HepG2 (cell line): Measurements from ENCODE around the gene BAG5. TPM values are rescaled to one million over a fixed set of nuclear protein-coding genes. Genes with fewer than 3 reads are reported as not detected.

Source experiments
- ATAC-seq: fragments of 200-7000 bp; cut with Tn5 transposase; 3 replicates; pipeline ENCODE4 v1.9.1; 2020; ENCODE audit warnings: mild to moderate bottlenecking, moderate library complexity
- BruUV-seq: library from RNA; stranded (reverse); fragments of 400-500 nt; replicated peaks from 2 replicates; lab custom pipeline; 2021; lab: Mats Ljungman, UMichigan
- CTCF ChIA-PET: fragments of 300-600 bp; formaldehyde crosslinking; extraction: SDS; loops from one replicate; lab custom pipeline; 2021; ENCODE audit warnings: low total read pairs, inconsistent platforms, low intra/inter-chr PET ratio; lab: Yijun Ruan, JAX
- POLR2A ChIA-PET: fragments of 350-600 bp; sonication (Branson Sonifier 250); formaldehyde crosslinking; loops from one replicate; lab custom pipeline; 2020; ENCODE audit warnings: antibody characterized with exemption, inconsistent platforms; lab: Yijun Ruan, JAX
- DNase-seq: peaks from one replicate; pipeline ENCODE4 v3.0.0-alpha.2; 2015; ENCODE audit warnings: low spot score
- FAIRE-seq: peaks from 3 replicates; lab custom pipeline; 2011; peaks lifted over from hg19 to GRCh38; lab: Jason Lieb, UNC
- H2AFZ ChIP-seq: one replicate; pipeline ENCODE4 v1.6.1; 2011; ENCODE audit warnings: low read length, inconsistent platforms
- H3K27ac ChIP-seq: fragments of 300-600 bp; 3 replicates; pipeline ENCODE4 v1.8.0; 2011; ENCODE audit warnings: mixed run types, mild to moderate bottlenecking, mixed read lengths, low read length, inconsistent platforms; ENCODE audit not compliant: insufficient read depth; ENCODE audit errors: extremely low read length
- H3K27me3 ChIP-seq, 2 experiments: fragments of 200-600 bp in 1 of 2; 2 replicates in 1 of 2; 3 replicates in 1 of 2; pipeline versions ENCODE4 v1.6.0 to v1.8.0; 2011; ENCODE audit warnings: low read length in 2 of 2, mild to moderate bottlenecking in 2 of 2, moderate library complexity in 2 of 2, inconsistent platforms in 1 of 2; ENCODE audit not compliant: insufficient read depth in 2 of 2, control insufficient read depth in 1 of 2
- H3K36me3 ChIP-seq, 2 experiments: fragments of 200-600 bp in 1 of 2; replicated peaks in 1 of 2; 2 replicates in 1 of 2; 3 replicates in 1 of 2; pipeline versions ENCODE4 v1.5.1 to v1.8.0; 2011; ENCODE audit warnings: low read length in 2 of 2, inconsistent platforms in 1 of 2; ENCODE audit not compliant: insufficient read depth in 2 of 2, control insufficient read depth in 1 of 2
- H3K4me1 ChIP-seq: 2 replicates; pipeline ENCODE4 v1.5.1; 2012; ENCODE audit warnings: low read length, inconsistent platforms; ENCODE audit not compliant: insufficient read depth
- H3K4me2 ChIP-seq: 2 replicates; pipeline ENCODE4 v1.6.0; 2011; ENCODE audit warnings: low read depth, low read length, inconsistent platforms
- H3K4me3 ChIP-seq, 3 experiments: fragments of 200-600 bp in 1 of 3; sonication (generic), shearing (Covaris generic) in 1 of 3; replicated peaks in 1 of 3; 2 replicates each; pipeline ENCODE4 v1.5.1; 2011 to 2016; ENCODE audit warnings: low read length in 3 of 3, inconsistent platforms in 2 of 3, low read depth in 2 of 3, mild to moderate bottlenecking in 2 of 3, control low read depth in 1 of 3, mixed read lengths in 1 of 3; ENCODE audit not compliant: insufficient read depth in 1 of 3
- H3K79me2 ChIP-seq: one replicate; pipeline ENCODE4 v1.6.1; 2011; ENCODE audit warnings: low read length, inconsistent platforms; ENCODE audit not compliant: insufficient read depth
- H3K9ac ChIP-seq: 2 replicates; pipeline ENCODE4 v1.6.0; 2011; ENCODE audit warnings: mild to moderate bottlenecking, low read depth, low read length, inconsistent platforms; ENCODE audit not compliant: insufficient read depth
- H3K9me3 ChIP-seq: 2 replicates; pipeline ENCODE4 v1.5.1; 2012; ENCODE audit warnings: mild to moderate bottlenecking, low read length
- H4K20me1 ChIP-seq: 2 replicates; pipeline ENCODE4 v1.6.0; 2011; ENCODE audit warnings: inconsistent platforms, mild to moderate bottlenecking, low read length, moderate library complexity; ENCODE audit not compliant: insufficient read depth
- CENPX ChIP-seq: sonication (generic); formaldehyde crosslinking; IDR thresholded peaks from 2 replicates; pipeline ENCODE4 v1.9.0; 2021; ENCODE audit warnings: mild to moderate bottlenecking, missing genetic modification reagents, moderate library complexity
- HDAC2 ChIP-seq: sonication (generic); formaldehyde crosslinking; IDR thresholded peaks from 2 replicates; pipeline ENCODE4 v1.4.0; 2020; ENCODE audit warnings: missing genetic modification reagents
- HNRNPLL ChIP-seq: fragments of 200-400 bp; formaldehyde crosslinking; IDR thresholded peaks from 2 replicates; pipeline ENCODE4 v1.6.1; 2017; ENCODE audit warnings: mild to moderate bottlenecking, low read depth, low read length; ENCODE audit not compliant: poor library complexity, severe bottlenecking
- MIXL1 ChIP-seq: IDR thresholded peaks from 2 replicates; pipeline ENCODE4 v1.6.1; 2016
- MYC ChIP-seq: sonication (generic); formaldehyde crosslinking; IDR thresholded peaks from 2 replicates; pipeline ENCODE4 v1.9.0; 2021; ENCODE audit warnings: missing genetic modification reagents, borderline replicate concordance
- NFIB ChIP-seq: sonication (generic); formaldehyde crosslinking; IDR thresholded peaks from 2 replicates; pipeline ENCODE4 v1.9.0; 2021; ENCODE audit warnings: missing genetic modification reagents, mild to moderate bottlenecking, borderline replicate concordance
- POLR2G ChIP-seq: fragments of 200-400 bp; formaldehyde crosslinking; IDR thresholded peaks from 2 replicates; pipeline ENCODE4 v1.6.1; 2018; ENCODE audit warnings: mild to moderate bottlenecking, low read depth, low read length, moderate library complexity
- SIN3A ChIP-seq: IDR thresholded peaks from 2 replicates; pipeline ENCODE4 v1.6.1; 2011; ENCODE audit warnings: low read depth, mild to moderate bottlenecking, control low read depth, low read length, borderline replicate concordance
- SOX6 ChIP-seq, 2 experiments: fragments of 450-650 bp in 1 of 2; sonication (generic) in 1 of 2; formaldehyde crosslinking in 1 of 2; IDR thresholded peaks; 2 replicates each; pipeline versions ENCODE4 v1.4.0 to v1.6.1; 2017 to 2020; ENCODE audit warnings: antibody characterized with exemption in 1 of 2, mild to moderate bottlenecking in 1 of 2, missing genetic modification reagents in 1 of 2
- ZC3H13 ChIP-seq: sonication (generic); formaldehyde crosslinking; IDR thresholded peaks from 2 replicates; pipeline ENCODE4 v1.8.1; 2023; ENCODE audit warnings: mild to moderate bottlenecking, missing genetic modification reagents, moderate library complexity
- ZFY ChIP-seq: sonication (generic); formaldehyde crosslinking; IDR thresholded peaks from 2 replicates; pipeline ENCODE4 v1.4.0; 2020; ENCODE audit warnings: missing genetic modification reagents
- ZNF138 ChIP-seq: sonication (generic); formaldehyde crosslinking; IDR thresholded peaks from 2 replicates; pipeline ENCODE4 v1.5.0; 2020; ENCODE audit warnings: mild to moderate bottlenecking, low read depth, missing genetic modification reagents
- ZNF282 ChIP-seq: fragments of 450-650 bp; IDR thresholded peaks from 2 replicates; pipeline ENCODE4 v1.6.1; 2018; ENCODE audit not compliant: partially characterized antibody
- ZNF329 ChIP-seq: sonication (generic); formaldehyde crosslinking; IDR thresholded peaks from 2 replicates; pipeline ENCODE4 v1.9.0; 2021; ENCODE audit warnings: low read depth, mild to moderate bottlenecking, missing genetic modification reagents
- ZNF354B ChIP-seq: sonication (generic); formaldehyde crosslinking; IDR thresholded peaks from 2 replicates; pipeline ENCODE4 v1.8.0; 2022; ENCODE audit warnings: mild to moderate bottlenecking, missing genetic modification reagents
- ZNF703 ChIP-seq: sonication (generic); formaldehyde crosslinking; IDR thresholded peaks from 2 replicates; pipeline ENCODE4 v1.5.1; 2020; ENCODE audit warnings: missing genetic modification reagents, mild to moderate bottlenecking, moderate library complexity, borderline replicate concordance
- WGBS: methylation state at CpG from one replicate; pipeline ENCODE4 v1.1.6; 2017; ENCODE audit warnings: low lambda C conversion rate; 5-methylcytosine and 5-hydroxymethylcytosine counted together
- in situ Hi-C: cut with HindIII; loops from 2 replicates; pipeline ENCODE4 v1.10.0; 2017; ENCODE audit warnings: low pct_unique_long_range_greater_than_20kb; ENCODE audit not compliant: extremely low pct_ligation_motif_present
- intact Hi-C: fragments of 100-400 bp; cut with micrococcal nuclease; formaldehyde crosslinking; loops from one replicate; pipeline ENCODE4 v1.10.0; 2022; ENCODE audit not compliant: unreplicated experiment
- polyA plus RNA-seq, 8 experiments: library from polyadenylated mRNA; depleted of rRNA in 3 of 8; stranded (reverse) in 7 of 8; unstranded in 1 of 8; fragments of >200 nt; fragmentation: Illumina TruSeq in 4 of 8; extraction: Trizol in 4 of 8; gene quantifications; 2 replicates each; pipeline versions ENCODE4 v1.2.1 to v1.2.3, GENCODE V29; 2011 to 2016; ENCODE audit warnings: low read depth in 4 of 8, missing spikeins in 1 of 8, mixed read lengths in 1 of 8; ENCODE audit not compliant: insufficient read depth in 1 of 8
- total RNA-seq, 5 experiments: library from RNA; depleted of rRNA; stranded (reverse); fragments of >200 nt; fragmentation: Illumina TruSeq; extraction: Trizol; gene quantifications; 2 replicates each; pipeline ENCODE4 v1.2.3, GENCODE V29; 2016; ENCODE audit warnings: low read depth in 1 of 5
- TF ChIP-seq, protein P1 (sequence below): sonication (generic); formaldehyde crosslinking; IDR thresholded peaks from 2 replicates; pipeline ENCODE4 v1.8.0; 2022; ENCODE audit warnings: mild to moderate bottlenecking, missing genetic modification reagents, moderate library complexity
- TF ChIP-seq, protein P2 (sequence below): sonication (generic); formaldehyde crosslinking; IDR thresholded peaks from 2 replicates; pipeline ENCODE4 v1.5.0; 2020; ENCODE audit warnings: mild to moderate bottlenecking, missing genetic modification reagents
- TF ChIP-seq, protein P3 (sequence below): sonication (generic); formaldehyde crosslinking; IDR thresholded peaks from 2 replicates; pipeline ENCODE4 v1.4.0; 2020; ENCODE audit warnings: missing genetic modification reagents
- TF ChIP-seq, protein P4 (sequence below): IDR thresholded peaks from 2 replicates; pipeline ENCODE4 v1.6.1; 2016

BAG5 gene
- total and polyA plus RNA-seq, 2 of the 13 experiments (the other 11 are each of a cell fraction or from before 2014, with no cell fraction given): 3.5 to 21.0 TPM

DNA sequence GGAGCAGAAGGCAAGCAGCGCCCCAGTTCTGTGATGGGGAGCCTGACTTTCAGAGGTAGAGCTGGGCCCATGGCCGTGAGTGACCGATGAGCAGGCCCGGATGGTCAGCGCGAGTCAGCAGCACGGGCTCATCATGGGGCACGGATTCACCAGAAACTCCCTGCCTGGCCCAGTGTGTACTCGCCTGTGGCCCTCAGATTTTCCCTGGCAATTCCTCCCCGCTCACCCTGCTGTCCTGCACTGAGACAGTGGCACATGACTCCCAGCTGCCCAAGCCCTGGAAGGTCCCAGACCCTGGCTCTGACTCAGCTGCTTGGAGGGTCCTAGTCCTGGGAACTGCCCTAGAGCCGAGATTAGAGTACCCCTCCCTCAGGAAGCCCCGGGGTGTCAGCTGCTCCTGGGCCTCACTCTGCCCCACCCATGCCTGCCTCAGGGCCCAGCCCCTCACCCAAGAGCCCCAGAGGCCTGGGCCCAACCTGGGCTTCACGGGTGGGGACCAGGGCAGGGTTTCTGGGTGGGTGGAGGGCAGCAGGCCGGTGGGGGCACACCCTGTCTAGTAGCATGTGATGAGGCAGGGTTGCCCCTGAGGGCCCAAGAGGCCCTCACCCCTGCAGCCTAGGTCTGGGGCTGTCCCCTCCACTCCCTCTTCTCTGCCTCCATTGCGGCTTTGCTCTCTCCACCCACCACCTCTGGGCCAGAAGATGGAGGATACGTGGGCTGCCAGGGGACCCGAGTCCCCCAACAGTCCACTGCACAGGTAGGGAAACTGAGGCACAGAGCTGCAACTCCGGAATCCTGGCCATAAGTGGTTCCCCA lies 25.1 kb downstream of the BAG5 start:
- CTCF ChIA-PET: no interaction called here
- POLR2A ChIA-PET: interaction anchor here (1.4 to 6.9 kb wide), 4 partner anchors 8 to 24 kb away, joined by 3 to 37 read pairs (median 8); partner anchors contain the start of genes BAG5, CKB, COA8 and TRMT61A
- no peak overlapping the region for H3K4me3 ChIP-seq
- in situ Hi-C loops: no loop called here
- intact Hi-C loops: no loop called here
- H2AFZ ChIP-seq: no peak overlapping the region
- no peak overlapping the region for H3K9ac ChIP-seq
- H3K4me2 ChIP-seq: no peak overlapping the region
- peaks cover 2 to 18% of the 10 kb centered on the region in 2 experiments; a peak in 2 of 5 replicates for H3K27me3 ChIP-seq
- no TSS peak for BruUV-seq
- ATAC-seq: no peak
- no peaks in the 10 kb centered on the region for H3K9me3 ChIP-seq
- no peaks in the 10 kb centered on the region for H3K79me2 ChIP-seq
- peaks cover 1 to 2% of the 10 kb centered on the region in 2 experiments; a peak in 3 of 5 replicates for H3K36me3 ChIP-seq
- no peak overlapping the region for H3K27ac ChIP-seq
- no peak for FAIRE-seq
- H4K20me1 ChIP-seq: no peaks in the 10 kb centered on the region
- 74% methylated on average over 6 of the region's 18 CpGs for WGBS
- DNase-seq: no peak
- H3K4me1 ChIP-seq: peaks cover 41% of the 10 kb centered on the region
- TF ChIP-seq HDAC2 (CRISPR knock-in tag) (no peak), ZNF329 (CRISPR knock-in tag) (no peak), ZFY (CRISPR knock-in tag) (peak; percentile 13; the same call in 1 of the 2 replicates), SIN3A (no peak), POLR2G (peak; percentile 33), ZNF282 (no peak), ZNF138 (CRISPR knock-in tag) (no peak), ZNF703 (CRISPR knock-in tag) (no peak), HNRNPLL (peak; percentile 17), SOX6 (IDR thresholded peaks at IDR 0.05) (no peak), SOX6 (CRISPR knock-in tag; IDR thresholded peaks at IDR 0.05) (no peak), MYC (no peak), NFIB (CRISPR knock-in tag) (no peak), MIXL1 (CRISPR knock-in tag) (no peak), CENPX (CRISPR knock-in tag) (no peak), ZC3H13 (CRISPR knock-in tag) (0 out of 2 replicates have a peak, but pooled peaks have one; percentile 9), ZNF354B (no peak)
- TF ChIP-seq, protein P1, sequence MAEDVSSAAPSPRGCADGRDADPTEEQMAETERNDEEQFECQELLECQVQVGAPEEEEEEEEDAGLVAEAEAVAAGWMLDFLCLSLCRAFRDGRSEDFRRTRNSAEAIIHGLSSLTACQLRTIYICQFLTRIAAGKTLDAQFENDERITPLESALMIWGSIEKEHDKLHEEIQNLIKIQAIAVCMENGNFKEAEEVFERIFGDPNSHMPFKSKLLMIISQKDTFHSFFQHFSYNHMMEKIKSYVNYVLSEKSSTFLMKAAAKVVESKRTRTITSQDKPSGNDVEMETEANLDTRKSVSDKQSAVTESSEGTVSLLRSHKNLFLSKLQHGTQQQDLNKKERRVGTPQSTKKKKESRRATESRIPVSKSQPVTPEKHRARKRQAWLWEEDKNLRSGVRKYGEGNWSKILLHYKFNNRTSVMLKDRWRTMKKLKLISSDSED (CRISPR knock-in tag): no peak
- TF ChIP-seq, protein P2, sequence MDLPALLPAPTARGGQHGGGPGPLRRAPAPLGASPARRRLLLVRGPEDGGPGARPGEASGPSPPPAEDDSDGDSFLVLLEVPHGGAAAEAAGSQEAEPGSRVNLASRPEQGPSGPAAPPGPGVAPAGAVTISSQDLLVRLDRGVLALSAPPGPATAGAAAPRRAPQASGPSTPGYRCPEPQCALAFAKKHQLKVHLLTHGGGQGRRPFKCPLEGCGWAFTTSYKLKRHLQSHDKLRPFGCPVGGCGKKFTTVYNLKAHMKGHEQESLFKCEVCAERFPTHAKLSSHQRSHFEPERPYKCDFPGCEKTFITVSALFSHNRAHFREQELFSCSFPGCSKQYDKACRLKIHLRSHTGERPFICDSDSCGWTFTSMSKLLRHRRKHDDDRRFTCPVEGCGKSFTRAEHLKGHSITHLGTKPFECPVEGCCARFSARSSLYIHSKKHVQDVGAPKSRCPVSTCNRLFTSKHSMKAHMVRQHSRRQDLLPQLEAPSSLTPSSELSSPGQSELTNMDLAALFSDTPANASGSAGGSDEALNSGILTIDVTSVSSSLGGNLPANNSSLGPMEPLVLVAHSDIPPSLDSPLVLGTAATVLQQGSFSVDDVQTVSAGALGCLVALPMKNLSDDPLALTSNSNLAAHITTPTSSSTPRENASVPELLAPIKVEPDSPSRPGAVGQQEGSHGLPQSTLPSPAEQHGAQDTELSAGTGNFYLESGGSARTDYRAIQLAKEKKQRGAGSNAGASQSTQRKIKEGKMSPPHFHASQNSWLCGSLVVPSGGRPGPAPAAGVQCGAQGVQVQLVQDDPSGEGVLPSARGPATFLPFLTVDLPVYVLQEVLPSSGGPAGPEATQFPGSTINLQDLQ (CRISPR knock-in tag): no peak
- TF ChIP-seq, protein P3, sequence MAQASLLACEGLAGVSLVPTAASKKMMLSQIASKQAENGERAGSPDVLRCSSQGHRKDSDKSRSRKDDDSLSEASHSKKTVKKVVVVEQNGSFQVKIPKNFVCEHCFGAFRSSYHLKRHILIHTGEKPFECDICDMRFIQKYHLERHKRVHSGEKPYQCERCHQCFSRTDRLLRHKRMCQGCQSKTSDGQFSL (CRISPR knock-in tag): peak; percentile 44; the same call in 1 of the 2 replicates
- TF ChIP-seq, protein P4, sequence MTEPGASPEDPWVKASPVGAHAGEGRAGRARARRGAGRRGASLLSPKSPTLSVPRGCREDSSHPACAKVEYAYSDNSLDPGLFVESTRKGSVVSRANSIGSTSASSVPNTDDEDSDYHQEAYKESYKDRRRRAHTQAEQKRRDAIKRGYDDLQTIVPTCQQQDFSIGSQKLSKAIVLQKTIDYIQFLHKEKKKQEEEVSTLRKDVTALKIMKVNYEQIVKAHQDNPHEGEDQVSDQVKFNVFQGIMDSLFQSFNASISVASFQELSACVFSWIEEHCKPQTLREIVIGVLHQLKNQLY (CRISPR knock-in tag): no peak
